Transverse colon (tissue), 4 donors: Measurements from ENCODE around the gene ZNF688. TPM values are rescaled to one million over a fixed set of nuclear protein-coding genes. Genes with fewer than 3 reads are reported as not detected.

ENCODE experiments used
- DNase-seq: peaks from one replicate; pipeline ENCODE4 v3.0.0-alpha.2; 2019
- H3K27ac ChIP-seq, 4 donors: fragments of 200-600 bp; sonication (generic); 2 replicates each; pipeline ENCODE4 v1.5.1; 2016 to 2018; ENCODE audit warnings: inconsistent platforms in 4 of 4
- H3K27me3 ChIP-seq: fragments of 200-600 bp; sonication (generic); 2 replicates; pipeline ENCODE4 v1.5.1; 2017; ENCODE audit warnings: inconsistent platforms
- H3K36me3 ChIP-seq, 4 donors: fragments of 200-600 bp; sonication (generic); 2 replicates each; pipeline ENCODE4 v1.5.1; 2017 to 2019; ENCODE audit warnings: inconsistent platforms in 4 of 4
- H3K4me1 ChIP-seq, 4 donors: fragments of 200-600 bp; sonication (generic); 2 replicates each; pipeline ENCODE4 v1.5.1; 2017 to 2020; ENCODE audit warnings: inconsistent platforms in 4 of 4
- H3K4me3 ChIP-seq, 4 donors: fragments of 200-600 bp; sonication (generic); 1 replicate in 1 of 4; 2 replicates in 3 of 4; pipeline versions ENCODE4 v1.5.1 to v1.6.1; 2017 to 2019; ENCODE audit warnings: inconsistent platforms in 4 of 4
- H3K9me3 ChIP-seq, 2 donors: fragments of 200-600 bp; sonication (generic); 2 replicates each; pipeline ENCODE4 v1.5.1; 2017 to 2019; ENCODE audit warnings: inconsistent platforms in 2 of 2
- EP300 ChIP-seq: sonication (generic); formaldehyde crosslinking; IDR thresholded peaks from one replicate; pipeline ENCODE4 v1.6.1; 2017; ENCODE audit warnings: antibody characterized with exemption, low read depth
- POLR2A ChIP-seq: fragments of 450-650 bp; IDR thresholded peaks from one replicate; pipeline ENCODE4 v1.6.1; 2016; ENCODE audit warnings: antibody characterized with exemption, mild to moderate bottlenecking, moderate library complexity
- POLR2AphosphoS5 ChIP-seq, 3 donors: sonication (generic); formaldehyde crosslinking; IDR thresholded peaks; one replicate each; pipeline ENCODE4 v1.6.1; 2016; ENCODE audit warnings: antibody characterized with exemption in 3 of 3
- WGBS, 2 donors: methylation state at CpG; one replicate each; pipeline ENCODE4 v1.1.5; 2018; ENCODE audit warnings: low coverage in 1 of 2; 5-methylcytosine and 5-hydroxymethylcytosine counted together
- in situ Hi-C, 4 donors: fragments of 200-750 bp; cut with MboI; loops; one replicate each; pipeline versions ENCODE4 v1.15.0 to v1.15.1; 2017; ENCODE audit warnings: low sequenced_read_pairs in 3 of 4, low pct_ligation_motif_present in 1 of 4, low pct_unique_long_range_greater_than_20kb in 1 of 4
- intact Hi-C: fragments of 100-400 bp; cut with DNase I; formaldehyde crosslinking; loops from one replicate; pipeline ENCODE4 v1.15.1; 2023; ENCODE audit warnings: low total_unique reads
- total RNA-seq, 4 donors: library from RNA; depleted of rRNA; stranded (reverse); fragments of >200 nt; gene quantifications; one replicate each; pipeline ENCODE4 v1.1.0, GENCODE V29; 2016
- TF ChIP-seq, protein P1 (sequence below), 5 experiments: fragments of 200-600 bp in 3 of 5; fragments of 450-650 bp in 2 of 5; sonication (generic) in 3 of 5; IDR thresholded peaks; 1 replicate in 2 of 5; 2 replicates in 3 of 5; pipeline ENCODE4 v1.5.1; 2016 to 2017; ENCODE audit warnings: antibody characterized with exemption in 5 of 5, inconsistent platforms in 3 of 5, mild to moderate bottlenecking in 2 of 5, moderate library complexity in 1 of 5

The ZNF688 gene
- total RNA-seq, 4 donors from 2014 or later, result 22.9 to 64.3 (median 43.5) TPM

- Histone ChIP-seq H3K36me3 (peaks cover 0 to 7% (median 3%) of the 10 kb centered on the region in 4 donors), H3K4me1 (peaks cover 7 to 36% (median 23%) of the 10 kb centered on the region in 4 donors), H3K9me3 (no peaks in the 10 kb centered on the region), H3K27ac (peak overlapping the region; percentile 90 to 95 (median 90)), H3K27me3 (no peaks in the 10 kb centered on the region), H3K4me3 (peak overlapping the region; percentile 54 to 85 (median 67))
- intact Hi-C loops (no loop called here), in situ Hi-C loops (no loop called here)
- TF ChIP-seq EP300 (no peak), POLR2A (no peak), POLR2AphosphoS5 (IDR thresholded peaks at IDR 0.05) (no peak)
- TF ChIP-seq, protein P1, sequence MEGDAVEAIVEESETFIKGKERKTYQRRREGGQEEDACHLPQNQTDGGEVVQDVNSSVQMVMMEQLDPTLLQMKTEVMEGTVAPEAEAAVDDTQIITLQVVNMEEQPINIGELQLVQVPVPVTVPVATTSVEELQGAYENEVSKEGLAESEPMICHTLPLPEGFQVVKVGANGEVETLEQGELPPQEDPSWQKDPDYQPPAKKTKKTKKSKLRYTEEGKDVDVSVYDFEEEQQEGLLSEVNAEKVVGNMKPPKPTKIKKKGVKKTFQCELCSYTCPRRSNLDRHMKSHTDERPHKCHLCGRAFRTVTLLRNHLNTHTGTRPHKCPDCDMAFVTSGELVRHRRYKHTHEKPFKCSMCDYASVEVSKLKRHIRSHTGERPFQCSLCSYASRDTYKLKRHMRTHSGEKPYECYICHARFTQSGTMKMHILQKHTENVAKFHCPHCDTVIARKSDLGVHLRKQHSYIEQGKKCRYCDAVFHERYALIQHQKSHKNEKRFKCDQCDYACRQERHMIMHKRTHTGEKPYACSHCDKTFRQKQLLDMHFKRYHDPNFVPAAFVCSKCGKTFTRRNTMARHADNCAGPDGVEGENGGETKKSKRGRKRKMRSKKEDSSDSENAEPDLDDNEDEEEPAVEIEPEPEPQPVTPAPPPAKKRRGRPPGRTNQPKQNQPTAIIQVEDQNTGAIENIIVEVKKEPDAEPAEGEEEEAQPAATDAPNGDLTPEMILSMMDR (IDR thresholded peaks at IDR 0.05), result no peak
- 0% methylated on average over 19 of the region's 23 CpGs; no CpG with 5 or more reads in 1 of the 2 donors for WGBS, 2 donors
- DNase-seq, result peak; percentile 30
Measured at GRCh38 chr16:30585022-30585399, 13.5 kb upstream of the ZNF688 start.

DNA sequence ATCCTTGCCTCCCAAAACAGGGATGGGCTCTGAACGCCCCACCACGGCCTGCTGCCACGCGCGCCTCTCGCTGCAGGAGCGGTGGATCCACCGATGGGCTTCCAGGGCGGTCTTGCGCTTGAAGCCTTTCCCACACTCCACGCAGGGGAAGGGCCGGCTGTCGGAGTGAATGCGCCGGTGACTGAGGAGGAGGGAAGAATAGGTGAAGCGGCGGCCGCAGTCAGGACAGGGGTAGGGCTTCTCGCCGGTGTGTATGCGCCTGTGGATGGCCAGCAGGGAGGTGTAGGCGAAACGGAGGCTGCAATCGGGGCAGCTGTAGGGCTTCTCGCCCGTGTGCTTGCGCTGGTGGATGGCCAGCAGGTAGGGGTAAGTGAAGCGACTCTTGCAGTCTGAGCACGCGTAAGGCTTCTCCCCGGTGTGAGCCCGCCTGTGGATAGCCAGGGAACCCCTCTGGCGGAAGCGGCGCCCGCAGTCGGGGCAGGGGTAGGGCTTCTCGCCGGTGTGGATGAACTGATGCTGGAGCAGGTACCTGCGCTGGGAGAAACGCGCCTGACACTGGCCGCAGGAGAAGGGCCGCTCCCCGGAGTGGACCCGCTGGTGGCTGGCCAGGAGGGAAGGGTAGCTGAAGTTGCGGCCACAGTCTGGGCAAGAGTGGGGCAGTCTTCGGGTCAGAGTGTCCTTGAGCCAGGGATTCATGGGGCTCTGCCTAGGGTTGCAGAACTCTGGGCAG lies 11.3 kb upstream of the ZNF688 start:
- no peaks in the 10 kb centered on the region for H3K9me3 ChIP-seq
- WGBS, 2 donors, result 95 to 98% methylated on average over 11 to 48 of the region's 48 CpGs
- no peaks in the 10 kb centered on the region for H3K27me3 ChIP-seq
- no peak for DNase-seq
- intact Hi-C loops (no loop called here), in situ Hi-C loops (no loop called here)
- H3K4me3 ChIP-seq, result no peak overlapping the region
- peaks cover 7 to 36% (median 23%) of the 10 kb centered on the region in 4 donors for H3K4me1 ChIP-seq
- peaks cover 0 to 14% (median 3%) of the 10 kb centered on the region in 4 donors for H3K36me3 ChIP-seq
- no peak overlapping the region for H3K27ac ChIP-seq
- no peak for TF ChIP-seq POLR2AphosphoS5 (IDR thresholded peaks at IDR 0.05)
- TF ChIP-seq POLR2A, result no peak
- TF ChIP-seq EP300, result no peak
- TF ChIP-seq, protein P1 (IDR thresholded peaks at IDR 0.05), result no peak

DNA sequence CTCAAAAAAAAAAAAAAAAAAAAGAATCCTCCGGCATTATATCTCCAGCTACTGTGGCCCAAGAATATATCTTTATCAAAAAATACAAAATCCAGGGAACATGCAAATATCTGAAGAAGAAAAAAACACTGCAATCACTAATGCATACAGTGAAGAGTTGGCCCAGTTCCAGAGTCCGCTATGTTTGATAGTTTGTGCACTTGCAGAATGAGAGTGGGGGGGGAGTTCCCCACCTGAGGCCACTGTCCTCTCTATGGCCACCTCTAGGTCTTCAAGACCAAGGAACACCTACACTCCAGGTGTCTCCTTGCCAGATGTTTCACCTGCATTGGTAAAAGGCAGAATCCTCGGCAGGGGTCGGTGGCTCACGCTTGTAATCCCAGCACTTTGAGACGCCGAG lies 9.9 kb upstream of the ZNF688 start:
- Histone ChIP-seq H3K4me3 (no peak overlapping the region), H3K36me3 (peaks cover 0 to 14% (median 3%) of the 10 kb centered on the region in 4 donors), H3K4me1 (peaks cover 7 to 29% (median 19%) of the 10 kb centered on the region in 4 donors), H3K27me3 (no peaks in the 10 kb centered on the region), H3K27ac (no peak overlapping the region), H3K9me3 (no peaks in the 10 kb centered on the region)
- no peak for TF ChIP-seq POLR2AphosphoS5 (IDR thresholded peaks at IDR 0.05)
- no peak for TF ChIP-seq POLR2A
- TF ChIP-seq, protein P1 (IDR thresholded peaks at IDR 0.05), result no peak
- no peak for TF ChIP-seq EP300
- intact Hi-C loops, result no loop called here
- in situ Hi-C loops, result no loop called here
- DNase-seq, result no peak
- WGBS, 2 donors, result 61 to 89% methylated on average over 2 to 7 of the region's 7 CpGs

- Histone ChIP-seq H3K27me3 (no peaks in the 10 kb centered on the region), H3K4me1 (peaks cover 12 to 24% (median 17%) of the 10 kb centered on the region in 4 donors), H3K27ac (no peak overlapping the region), H3K4me3 (no peak overlapping the region), H3K9me3 (no peaks in the 10 kb centered on the region), H3K36me3 (peaks cover 0 to 5% (median 0%) of the 10 kb centered on the region in 4 donors)
- 40 to 59% methylated on average over 1 of the region's 1 CpG for WGBS, 2 donors
- intact Hi-C loops (loop anchor here (10.0 kb wide), 1 partner anchor 50 kb away; no protein-coding TSS in a partner anchor), in situ Hi-C loops (loop anchor here in 2 of 4 donors (10.0 to 25.0 kb wide), 2 partner anchors 60 to 137 kb away; partner anchors contain the start of genes DCTPP1 (in 1 of the 2) and SEPHS2 (in 1 of the 2))
- TF ChIP-seq POLR2AphosphoS5 (IDR thresholded peaks at IDR 0.05) (no peak), EP300 (no peak), POLR2A (no peak)
- TF ChIP-seq, protein P1 (IDR thresholded peaks at IDR 0.05), result no peak
- DNase-seq, result no peak
Measured at GRCh38 chr16:30574678-30575077, 3.2 kb upstream of the ZNF688 start.
